Uterus (tissue), 4 donors: ENCODE data around the gene CAMP. TPM values are rescaled to one million over a fixed set of nuclear protein-coding genes. Genes with fewer than 3 reads are reported as not detected.

Experiments
- DNase-seq, 2 donors: peaks; one replicate each; pipeline ENCODE4 v3.0.0-alpha.2; 2019 to 2020
- H3K27ac ChIP-seq, 2 donors: fragments of 200-600 bp; sonication (generic); 1 replicate in 1 of 2; 2 replicates in 1 of 2; pipeline ENCODE4 v1.5.1; 2016 to 2018
- H3K27me3 ChIP-seq, 2 donors: fragments of 200-600 bp; sonication (generic); one replicate each; pipeline ENCODE4 v1.5.1; 2018 to 2019; ENCODE audit warnings: control low read depth in 1 of 2
- H3K36me3 ChIP-seq, 2 donors: fragments of 200-600 bp; sonication (generic); one replicate each; pipeline ENCODE4 v1.5.1; 2019; ENCODE audit warnings: control low read depth in 1 of 2
- H3K4me1 ChIP-seq, 2 donors: fragments of 200-600 bp; sonication (generic); one replicate each; pipeline ENCODE4 v1.5.1; 2018 to 2019; ENCODE audit warnings: control low read depth in 1 of 2
- H3K4me3 ChIP-seq, 2 donors: fragments of 200-600 bp; sonication (generic); 1 replicate in 1 of 2; 2 replicates in 1 of 2; pipeline ENCODE4 v1.5.1; 2018 to 2019; ENCODE audit warnings: mild to moderate bottlenecking in 1 of 2
- H3K9me3 ChIP-seq, 2 donors: fragments of 200-600 bp; sonication (generic); one replicate each; pipeline ENCODE4 v1.5.1; 2019; ENCODE audit warnings: control low read depth in 1 of 2
- POLR2A ChIP-seq, 2 donors: fragments of 450-650 bp; IDR thresholded peaks; one replicate each; pipeline ENCODE4 v1.6.1; 2016; ENCODE audit warnings: antibody characterized with exemption in 2 of 2, mild to moderate bottlenecking in 1 of 2, moderate library complexity in 1 of 2
- intact Hi-C: fragments of 100-400 bp; cut with DNase I; formaldehyde crosslinking; loops from one replicate; pipeline ENCODE4 v1.15.1; 2023; ENCODE audit warnings: low total_unique reads
- total RNA-seq, 4 donors: library from RNA; depleted of rRNA in 3 of 4; stranded (reverse); fragments of >200 nt in 3 of 4; gene quantifications; one replicate each; pipeline versions ENCODE4 v1.1.0 to v1.2.4, GENCODE V29; 2014 to 2023
- TF ChIP-seq, protein P1 (sequence below), 4 experiments: fragments of 200-600 bp in 2 of 4; fragments of 450-650 bp in 2 of 4; sonication (generic) in 2 of 4; IDR thresholded peaks; one replicate each; pipeline ENCODE4 v1.5.1; 2016 to 2019; ENCODE audit warnings: antibody characterized with exemption in 4 of 4, mild to moderate bottlenecking in 2 of 4, moderate library complexity in 1 of 4
- donor health status: DM: yes; HTN: yes; CAD: no.

CAMP gene
- total RNA-seq, 4 donors from 2014 or later = 3.1 TPM; not detected in 3

DNA sequence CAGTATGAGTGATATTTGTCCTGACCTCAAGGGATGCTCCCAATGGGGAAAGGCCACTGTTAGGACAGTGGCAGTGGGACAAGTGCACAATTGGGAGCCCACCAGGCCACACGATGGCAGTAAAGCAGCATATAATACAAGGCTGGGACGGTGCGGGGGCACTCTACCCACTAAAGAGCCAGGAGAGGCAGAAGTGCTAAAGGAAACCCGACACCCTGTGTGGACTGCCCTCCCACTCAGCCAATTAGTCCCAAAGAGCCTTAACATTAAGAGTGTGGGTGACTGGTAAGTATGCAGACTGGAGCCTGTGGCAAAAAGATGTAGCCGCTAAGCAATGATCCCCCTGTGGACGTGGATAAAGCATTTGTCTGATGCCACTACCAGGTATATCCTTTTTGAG lies 9.4 kb downstream of the CAMP start:
- H3K27ac ChIP-seq = no peak overlapping the region
- H3K36me3 ChIP-seq = no peaks in the 10 kb centered on the region
- no peaks in the 10 kb centered on the region for H3K27me3 ChIP-seq
- no peak overlapping the region for H3K4me3 ChIP-seq
- intact Hi-C loops = no loop called here
- DNase-seq = peak; percentile 66 to 68
- H3K9me3 ChIP-seq = no peaks in the 10 kb centered on the region
- H3K4me1 ChIP-seq = no peaks in the 10 kb centered on the region
- TF ChIP-seq, protein P1, sequence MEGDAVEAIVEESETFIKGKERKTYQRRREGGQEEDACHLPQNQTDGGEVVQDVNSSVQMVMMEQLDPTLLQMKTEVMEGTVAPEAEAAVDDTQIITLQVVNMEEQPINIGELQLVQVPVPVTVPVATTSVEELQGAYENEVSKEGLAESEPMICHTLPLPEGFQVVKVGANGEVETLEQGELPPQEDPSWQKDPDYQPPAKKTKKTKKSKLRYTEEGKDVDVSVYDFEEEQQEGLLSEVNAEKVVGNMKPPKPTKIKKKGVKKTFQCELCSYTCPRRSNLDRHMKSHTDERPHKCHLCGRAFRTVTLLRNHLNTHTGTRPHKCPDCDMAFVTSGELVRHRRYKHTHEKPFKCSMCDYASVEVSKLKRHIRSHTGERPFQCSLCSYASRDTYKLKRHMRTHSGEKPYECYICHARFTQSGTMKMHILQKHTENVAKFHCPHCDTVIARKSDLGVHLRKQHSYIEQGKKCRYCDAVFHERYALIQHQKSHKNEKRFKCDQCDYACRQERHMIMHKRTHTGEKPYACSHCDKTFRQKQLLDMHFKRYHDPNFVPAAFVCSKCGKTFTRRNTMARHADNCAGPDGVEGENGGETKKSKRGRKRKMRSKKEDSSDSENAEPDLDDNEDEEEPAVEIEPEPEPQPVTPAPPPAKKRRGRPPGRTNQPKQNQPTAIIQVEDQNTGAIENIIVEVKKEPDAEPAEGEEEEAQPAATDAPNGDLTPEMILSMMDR (IDR thresholded peaks at IDR 0.05) = peak; percentile 14 to 59 (median 49)
- TF ChIP-seq POLR2A (IDR thresholded peaks at IDR 0.05) = no peak

DNA sequence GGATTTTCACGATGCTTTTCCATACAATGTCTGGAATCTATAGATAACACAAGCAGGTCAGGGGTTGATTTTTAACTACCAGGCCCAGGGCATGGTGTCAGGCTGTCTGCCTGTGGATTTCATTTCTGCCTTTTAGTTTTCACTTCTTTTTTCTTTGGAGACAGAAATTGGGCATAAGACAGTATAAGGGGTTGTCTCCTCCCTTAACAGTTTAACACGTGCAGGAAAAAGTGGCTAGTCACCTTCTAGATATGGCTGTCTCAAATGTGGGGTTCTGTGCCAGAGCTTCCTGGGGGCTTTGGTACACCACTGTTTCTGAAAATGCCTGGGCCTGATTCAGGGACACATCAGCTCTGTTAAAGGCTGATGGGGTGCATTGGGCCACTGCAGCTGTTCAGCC lies 10.2 kb downstream of the CAMP start:
- no peak for TF ChIP-seq POLR2A (IDR thresholded peaks at IDR 0.05)
- TF ChIP-seq, protein P1 (IDR thresholded peaks at IDR 0.05) = no peak
- H3K27me3 ChIP-seq = no peaks in the 10 kb centered on the region
- H3K27ac ChIP-seq = no peak overlapping the region
- H3K36me3 ChIP-seq = no peaks in the 10 kb centered on the region
- intact Hi-C loops = no loop called here
- H3K4me1 ChIP-seq = no peaks in the 10 kb centered on the region
- DNase-seq = no peak
- H3K9me3 ChIP-seq = no peaks in the 10 kb centered on the region
- H3K4me3 ChIP-seq = no peak overlapping the region

DNA sequence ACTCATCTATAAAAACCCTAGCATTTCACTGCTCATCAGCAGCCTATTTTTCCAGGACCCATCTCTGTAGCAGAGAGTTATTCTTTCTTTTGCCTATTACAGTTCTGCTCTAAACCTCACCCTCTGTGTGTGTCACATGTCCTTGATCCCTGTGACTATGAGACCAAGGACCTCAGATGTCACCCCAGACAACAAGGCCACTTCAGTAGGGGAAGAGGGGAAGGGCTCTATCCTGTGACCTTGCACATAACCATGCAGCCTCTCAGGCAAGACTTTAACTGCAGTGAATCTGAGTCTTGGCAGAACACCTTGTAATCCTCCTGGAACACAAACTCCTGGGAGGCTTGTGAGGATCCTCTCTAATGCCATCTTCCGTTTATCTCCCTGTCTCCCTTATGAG lies 13.2 kb downstream of the CAMP start:
- DNase-seq = no peak
- H3K4me1 ChIP-seq = no peaks in the 10 kb centered on the region
- TF ChIP-seq, protein P1 (IDR thresholded peaks at IDR 0.05) = no peak
- TF ChIP-seq POLR2A (IDR thresholded peaks at IDR 0.05) = no peak
- no peaks in the 10 kb centered on the region for H3K27me3 ChIP-seq
- H3K4me3 ChIP-seq = no peak overlapping the region
- intact Hi-C loops = no loop called here
- no peaks in the 10 kb centered on the region for H3K9me3 ChIP-seq
- no peaks in the 10 kb centered on the region for H3K36me3 ChIP-seq
- no peak overlapping the region for H3K27ac ChIP-seq

DNA sequence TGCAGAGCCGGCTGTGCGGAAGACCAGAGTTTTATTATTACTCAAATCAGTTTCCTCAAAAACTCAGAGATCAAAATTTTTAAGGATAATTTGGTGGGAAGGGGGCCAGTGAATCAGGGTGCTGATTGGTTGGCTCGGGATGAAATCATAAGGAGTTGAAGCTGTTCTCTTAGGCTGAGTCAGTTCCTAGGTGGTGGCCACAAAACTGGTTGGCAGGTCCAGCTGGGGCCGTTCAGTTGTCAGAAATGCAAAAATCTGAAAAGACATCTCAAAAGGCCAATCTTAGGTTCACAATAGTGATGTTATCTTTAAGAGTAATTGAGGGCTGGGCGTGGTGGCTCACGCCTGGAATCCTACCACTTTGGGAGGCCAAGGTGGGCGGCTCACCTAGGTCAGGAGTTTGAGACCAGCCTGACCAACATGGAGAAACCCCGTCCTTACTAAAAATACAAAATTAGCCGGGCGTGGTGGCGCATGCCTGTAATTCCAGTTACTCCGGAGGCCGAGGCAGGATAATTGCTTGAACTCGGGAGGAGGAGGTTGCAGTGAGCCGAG lies 15.3 kb downstream of the CAMP start:
- H3K9me3 ChIP-seq = no peaks in the 10 kb centered on the region
- no peak overlapping the region for H3K4me3 ChIP-seq
- intact Hi-C loops = no loop called here
- no peak for DNase-seq
- H3K27ac ChIP-seq = no peak overlapping the region
- peaks cover 0 to 3% of the 10 kb centered on the region in 2 donors for H3K4me1 ChIP-seq
- no peaks in the 10 kb centered on the region for H3K27me3 ChIP-seq
- no peaks in the 10 kb centered on the region for H3K36me3 ChIP-seq
- TF ChIP-seq, protein P1 (IDR thresholded peaks at IDR 0.05) = no peak
- TF ChIP-seq POLR2A (IDR thresholded peaks at IDR 0.05) = no peak

DNA sequence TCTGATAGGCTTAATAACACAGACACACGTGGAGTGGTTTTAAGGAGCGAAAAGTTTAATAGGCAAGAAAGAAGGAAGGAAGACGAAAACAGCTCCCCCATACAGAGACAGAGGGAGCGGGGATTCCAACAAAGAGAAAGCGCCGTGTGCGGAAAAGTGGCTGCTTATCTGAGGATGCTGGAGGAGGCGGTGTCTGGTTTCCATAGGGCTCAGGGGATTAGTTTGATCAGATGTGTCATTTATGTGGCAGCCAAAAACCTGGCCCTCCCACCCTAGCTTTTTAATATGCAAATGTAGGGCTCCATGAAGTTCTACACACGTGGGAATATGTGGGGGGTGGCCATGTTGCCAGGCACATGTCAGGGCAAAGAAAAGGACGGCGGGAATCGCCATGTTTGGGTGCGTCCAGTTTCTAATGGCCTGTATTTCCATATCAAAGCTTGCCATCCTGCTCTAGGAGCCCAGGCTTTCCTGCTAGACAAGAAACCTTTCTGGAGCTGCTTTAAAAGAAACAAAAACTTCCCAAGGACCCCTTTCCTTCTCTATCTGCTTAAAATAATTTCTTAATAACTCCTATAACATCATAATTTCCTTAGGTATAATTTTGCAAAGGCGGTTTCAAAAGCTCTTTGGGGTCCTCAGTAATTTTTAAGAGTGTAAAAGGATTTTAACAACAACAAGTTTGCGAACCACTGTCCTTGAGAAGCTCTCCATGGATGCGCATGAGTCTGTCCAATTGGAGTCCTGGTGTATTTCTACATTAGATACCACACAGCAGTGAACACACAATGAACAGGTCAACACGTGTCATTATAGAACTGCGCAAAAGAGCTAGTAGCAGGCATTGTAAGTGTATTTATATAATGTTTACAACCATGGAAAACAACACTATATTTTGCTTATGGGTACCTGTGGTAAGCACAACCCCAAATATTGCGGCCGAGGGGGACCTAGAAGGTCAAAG lies 17.0 kb downstream of the CAMP start:
- H3K4me3 ChIP-seq = peak overlapping the region; percentile 74 to 85
- peak overlapping the region; percentile 69 to 82 for H3K27ac ChIP-seq
- H3K36me3 ChIP-seq = no peaks in the 10 kb centered on the region
- DNase-seq = no peak
- H3K27me3 ChIP-seq = no peaks in the 10 kb centered on the region
- peaks cover 0 to 3% of the 10 kb centered on the region in 2 donors for H3K4me1 ChIP-seq
- no peaks in the 10 kb centered on the region for H3K9me3 ChIP-seq
- TF ChIP-seq, protein P1 (IDR thresholded peaks at IDR 0.05) = no peak
- TF ChIP-seq POLR2A (IDR thresholded peaks at IDR 0.05) = no peak
- intact Hi-C loops = no loop called here
